ENCODE measurements around the gene ZFP92. TPM values are rescaled to one million over a fixed set of nuclear protein-coding genes. Genes with fewer than 3 reads are reported as not detected.

Gene ZFP92
- total RNA-seq, 1 experiment from 2014 or later, result not detected

DNA sequence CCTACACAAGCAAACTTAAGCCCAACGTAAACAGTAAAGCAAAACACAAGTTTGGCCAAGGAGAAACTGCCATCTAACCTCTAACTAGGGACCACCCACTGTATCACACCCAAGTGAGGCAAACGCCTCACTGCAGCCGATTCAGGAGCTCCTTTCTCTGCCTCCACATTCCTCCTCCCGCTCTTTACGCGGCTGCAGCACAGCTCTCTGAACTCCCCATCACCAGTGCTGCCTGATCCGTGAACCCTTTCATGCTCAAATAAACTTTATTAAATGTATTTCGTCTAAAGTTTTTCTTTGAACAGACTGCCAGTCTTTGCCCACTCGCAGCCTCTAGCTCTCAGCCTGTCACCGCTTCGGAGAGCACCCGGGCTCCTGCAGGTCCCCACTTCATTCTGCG lies 16.7 kb upstream of the ZFP92 start:
- H3K9me3 ChIP-seq (ENCODE audit: insufficient read depth, low read depth), result no peaks in the 10 kb centered on the region
- no peaks in the 10 kb centered on the region for H3K4me1 ChIP-seq (replicated peaks; ENCODE audit: insufficient read depth)
- intact Hi-C loops (cut with micrococcal nuclease; ENCODE audit: unreplicated experiment), result no loop called here
- no peak overlapping the region for H3K4me3 ChIP-seq
- peaks cover 42% of the 10 kb centered on the region for H3K27me3 ChIP-seq (ENCODE audit: insufficient read depth, low read depth)
- H3K4me2 ChIP-seq, result no peak overlapping the region
- POLR2A ChIA-PET (ENCODE audit: unreplicated experiment), result no interaction called here
- H3K27ac ChIP-seq, result no peak overlapping the region
- H2AFZ ChIP-seq, result no peak overlapping the region
- CTCF ChIA-PET, result no interaction called here
- no peaks in the 10 kb centered on the region for H3K9me2 ChIP-seq (ENCODE audit: insufficient read depth)
- H3F3A ChIP-seq (ENCODE audit: insufficient read depth, low read depth), result no peaks in the 10 kb centered on the region
- no TSS peak for BruUV-seq (replicated peaks)
- H4K20me1 ChIP-seq (ENCODE audit: insufficient read depth), result no peaks in the 10 kb centered on the region
- no peak for DNase-seq
- TF ChIP-seq, protein P1, sequence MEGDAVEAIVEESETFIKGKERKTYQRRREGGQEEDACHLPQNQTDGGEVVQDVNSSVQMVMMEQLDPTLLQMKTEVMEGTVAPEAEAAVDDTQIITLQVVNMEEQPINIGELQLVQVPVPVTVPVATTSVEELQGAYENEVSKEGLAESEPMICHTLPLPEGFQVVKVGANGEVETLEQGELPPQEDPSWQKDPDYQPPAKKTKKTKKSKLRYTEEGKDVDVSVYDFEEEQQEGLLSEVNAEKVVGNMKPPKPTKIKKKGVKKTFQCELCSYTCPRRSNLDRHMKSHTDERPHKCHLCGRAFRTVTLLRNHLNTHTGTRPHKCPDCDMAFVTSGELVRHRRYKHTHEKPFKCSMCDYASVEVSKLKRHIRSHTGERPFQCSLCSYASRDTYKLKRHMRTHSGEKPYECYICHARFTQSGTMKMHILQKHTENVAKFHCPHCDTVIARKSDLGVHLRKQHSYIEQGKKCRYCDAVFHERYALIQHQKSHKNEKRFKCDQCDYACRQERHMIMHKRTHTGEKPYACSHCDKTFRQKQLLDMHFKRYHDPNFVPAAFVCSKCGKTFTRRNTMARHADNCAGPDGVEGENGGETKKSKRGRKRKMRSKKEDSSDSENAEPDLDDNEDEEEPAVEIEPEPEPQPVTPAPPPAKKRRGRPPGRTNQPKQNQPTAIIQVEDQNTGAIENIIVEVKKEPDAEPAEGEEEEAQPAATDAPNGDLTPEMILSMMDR (conservative IDR thresholded peaks at IDR 0.05), result no peak
- TF ChIP-seq EZH2 (IDR thresholded peaks at IDR 0.05; ENCODE audit: low read depth), result no peak
- no peaks in the 10 kb centered on the region for H3K79me2 ChIP-seq (ENCODE audit: low read depth)
- no peaks in the 10 kb centered on the region for H3K36me3 ChIP-seq (ENCODE audit: low read depth)

DNA sequence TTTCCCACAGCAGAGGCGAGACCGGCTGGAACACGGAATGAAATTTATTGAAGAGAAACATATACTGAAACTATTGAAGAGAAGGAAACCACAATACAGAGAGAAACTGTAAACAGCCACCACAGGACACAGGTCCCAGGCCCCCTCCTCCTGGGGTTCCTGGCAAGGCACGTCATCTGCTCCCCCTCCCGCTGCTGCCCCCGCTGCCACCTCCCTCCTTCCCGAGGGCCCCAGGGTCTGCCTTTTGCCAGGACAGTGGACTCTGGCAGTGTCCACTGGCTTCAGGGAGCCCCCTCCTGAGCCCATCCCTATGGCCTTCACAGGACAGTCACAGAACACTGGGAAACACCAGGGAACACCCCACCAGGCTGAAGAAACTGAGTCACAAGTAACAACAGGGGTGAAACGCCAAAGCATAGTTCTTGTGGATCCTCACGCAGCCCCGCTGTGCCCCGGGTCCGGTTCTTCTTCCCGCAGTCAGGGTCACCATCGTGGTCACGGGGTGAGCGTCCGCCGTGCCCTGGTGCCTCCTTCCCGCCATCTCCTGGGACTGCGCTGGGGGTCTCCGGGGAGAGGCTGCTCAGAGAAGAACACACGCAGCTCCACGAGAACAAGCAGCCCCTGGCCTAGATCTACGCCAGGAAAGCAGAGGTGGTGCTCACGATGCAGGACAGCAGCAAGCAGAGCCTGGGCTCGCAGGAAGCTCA lies 15.5 kb upstream of the ZFP92 start:
- no peak for TF ChIP-seq EZH2 (IDR thresholded peaks at IDR 0.05; ENCODE audit: low read depth)
- TF ChIP-seq, protein P1 (conservative IDR thresholded peaks at IDR 0.05), result no peak
- POLR2A ChIA-PET (ENCODE audit: unreplicated experiment), result no interaction called here
- CTCF ChIA-PET, result no interaction called here
- Histone ChIP-seq H3K4me2 (no peak overlapping the region), H3K9me2 (ENCODE audit: insufficient read depth) (no peaks in the 10 kb centered on the region), H3K9me3 (ENCODE audit: insufficient read depth, low read depth) (no peaks in the 10 kb centered on the region), H2AFZ (no peak overlapping the region), H3K36me3 (ENCODE audit: low read depth) (no peaks in the 10 kb centered on the region), H3K4me3 (no peak overlapping the region), H4K20me1 (ENCODE audit: insufficient read depth) (no peaks in the 10 kb centered on the region), H3K27ac (no peak overlapping the region), H3K27me3 (ENCODE audit: insufficient read depth, low read depth) (peaks cover 45% of the 10 kb centered on the region), H3K4me1 (replicated peaks; ENCODE audit: insufficient read depth) (no peaks in the 10 kb centered on the region), H3K79me2 (ENCODE audit: low read depth) (no peaks in the 10 kb centered on the region), H3F3A (ENCODE audit: insufficient read depth, low read depth) (no peaks in the 10 kb centered on the region)
- intact Hi-C loops (cut with micrococcal nuclease; ENCODE audit: unreplicated experiment), result no loop called here
- DNase-seq, result no peak
- no TSS peak for BruUV-seq (replicated peaks)

DNA sequence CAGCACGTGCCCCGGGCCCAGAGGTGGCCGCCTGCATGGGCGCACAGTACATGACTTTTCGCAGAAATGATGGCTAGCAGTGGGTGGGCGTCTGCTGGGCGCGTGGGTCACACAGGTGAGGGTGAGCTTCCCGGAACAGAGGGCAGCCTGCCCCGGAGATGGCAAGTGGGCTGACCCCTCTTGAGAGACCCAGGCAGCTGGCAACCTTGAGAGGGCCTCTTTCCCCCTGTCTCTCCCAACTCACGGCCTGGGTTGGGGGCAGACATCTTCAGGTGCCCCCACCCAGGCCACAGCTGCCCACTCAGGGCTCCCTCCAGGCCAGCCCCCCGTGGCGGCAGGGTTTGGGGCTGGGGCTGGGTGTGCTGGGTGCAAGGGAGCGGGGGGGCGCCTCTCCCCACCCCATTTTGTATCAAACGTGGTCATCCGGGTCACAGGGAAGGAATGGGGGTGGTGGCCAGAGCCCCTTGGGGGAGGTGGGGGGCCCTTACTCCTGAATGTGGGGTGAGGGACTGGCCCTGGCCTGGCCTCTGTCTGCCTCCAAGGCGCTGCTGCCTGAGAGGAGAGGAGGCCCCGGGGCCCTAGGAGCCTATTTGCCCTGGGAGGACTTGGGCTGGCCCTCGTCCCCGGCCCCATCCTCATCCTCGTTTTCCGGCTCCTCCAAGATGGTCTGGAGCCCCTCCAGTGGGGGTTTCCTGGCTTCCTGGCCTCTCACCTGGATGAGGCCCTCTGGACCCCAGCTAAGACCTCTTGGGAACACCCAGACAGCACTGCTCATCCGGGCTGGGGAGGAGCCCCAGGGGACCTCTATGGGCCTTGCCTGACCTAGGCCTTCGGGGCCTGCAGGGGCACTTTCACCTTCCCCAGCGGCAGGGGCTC lies 14.7 kb upstream of the ZFP92 start:
- no peak overlapping the region for H3K4me3 ChIP-seq
- TF ChIP-seq, protein P1 (conservative IDR thresholded peaks at IDR 0.05), result no peak
- TF ChIP-seq EZH2 (IDR thresholded peaks at IDR 0.05; ENCODE audit: low read depth), result no peak
- intact Hi-C loops (cut with micrococcal nuclease; ENCODE audit: unreplicated experiment), result no loop called here
- no peaks in the 10 kb centered on the region for H3K36me3 ChIP-seq (ENCODE audit: low read depth)
- H3K27me3 ChIP-seq (ENCODE audit: insufficient read depth, low read depth), result peaks cover 50% of the 10 kb centered on the region
- no peak for DNase-seq
- no peaks in the 10 kb centered on the region for H3K79me2 ChIP-seq (ENCODE audit: low read depth)
- BruUV-seq (replicated peaks), result no TSS peak
- no peak overlapping the region for H2AFZ ChIP-seq
- no peak overlapping the region for H3K4me2 ChIP-seq
- H3K4me1 ChIP-seq (replicated peaks; ENCODE audit: insufficient read depth), result no peaks in the 10 kb centered on the region
- H3K27ac ChIP-seq, result no peak overlapping the region
- no peaks in the 10 kb centered on the region for H3K9me2 ChIP-seq (ENCODE audit: insufficient read depth)
- no peaks in the 10 kb centered on the region for H3K9me3 ChIP-seq (ENCODE audit: insufficient read depth, low read depth)
- no peaks in the 10 kb centered on the region for H4K20me1 ChIP-seq (ENCODE audit: insufficient read depth)
- ChIA-PET POLR2A (ENCODE audit: unreplicated experiment) (no interaction called here), CTCF (no interaction called here)
- H3F3A ChIP-seq (ENCODE audit: insufficient read depth, low read depth), result no peaks in the 10 kb centered on the region
